ENCODE results near the gene IGFL1. TPM values are rescaled to one million over a fixed set of nuclear protein-coding genes. Genes with fewer than 3 reads are reported as not detected.

Gene IGFL1
- total and polyA plus RNA-seq, 10 of the 15 experiments (the other 5 are each of a cell fraction or from before 2014, with no cell fraction given) = not detected

DNA sequence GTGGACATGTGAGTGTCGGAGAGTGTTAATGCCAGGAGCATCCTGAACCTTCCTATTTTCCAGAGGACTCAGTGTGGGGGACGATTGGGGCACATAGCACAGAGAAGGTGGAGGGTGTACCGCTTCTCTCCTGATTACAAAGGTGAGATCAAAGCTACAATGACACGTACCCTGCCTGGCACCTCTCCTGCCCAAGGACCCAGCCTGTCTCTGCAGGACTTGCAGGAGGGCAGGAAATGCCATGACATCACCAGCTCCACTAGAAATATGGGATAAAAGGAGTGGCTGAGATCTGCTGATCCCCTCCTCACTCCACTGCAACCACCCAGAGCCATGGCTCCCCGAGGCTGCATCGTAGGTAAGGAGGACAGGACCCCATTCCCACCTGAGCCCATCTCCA is at the start of gene IGFL1 (continued):
- TF ChIP-seq, protein P1, sequence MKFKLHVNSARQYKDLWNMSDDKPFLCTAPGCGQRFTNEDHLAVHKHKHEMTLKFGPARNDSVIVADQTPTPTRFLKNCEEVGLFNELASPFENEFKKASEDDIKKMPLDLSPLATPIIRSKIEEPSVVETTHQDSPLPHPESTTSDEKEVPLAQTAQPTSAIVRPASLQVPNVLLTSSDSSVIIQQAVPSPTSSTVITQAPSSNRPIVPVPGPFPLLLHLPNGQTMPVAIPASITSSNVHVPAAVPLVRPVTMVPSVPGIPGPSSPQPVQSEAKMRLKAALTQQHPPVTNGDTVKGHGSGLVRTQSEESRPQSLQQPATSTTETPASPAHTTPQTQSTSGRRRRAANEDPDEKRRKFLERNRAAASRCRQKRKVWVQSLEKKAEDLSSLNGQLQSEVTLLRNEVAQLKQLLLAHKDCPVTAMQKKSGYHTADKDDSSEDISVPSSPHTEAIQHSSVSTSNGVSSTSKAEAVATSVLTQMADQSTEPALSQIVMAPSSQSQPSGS (IDR thresholded peaks at IDR 0.05; ENCODE audit: low read length) = no peak

DNA sequence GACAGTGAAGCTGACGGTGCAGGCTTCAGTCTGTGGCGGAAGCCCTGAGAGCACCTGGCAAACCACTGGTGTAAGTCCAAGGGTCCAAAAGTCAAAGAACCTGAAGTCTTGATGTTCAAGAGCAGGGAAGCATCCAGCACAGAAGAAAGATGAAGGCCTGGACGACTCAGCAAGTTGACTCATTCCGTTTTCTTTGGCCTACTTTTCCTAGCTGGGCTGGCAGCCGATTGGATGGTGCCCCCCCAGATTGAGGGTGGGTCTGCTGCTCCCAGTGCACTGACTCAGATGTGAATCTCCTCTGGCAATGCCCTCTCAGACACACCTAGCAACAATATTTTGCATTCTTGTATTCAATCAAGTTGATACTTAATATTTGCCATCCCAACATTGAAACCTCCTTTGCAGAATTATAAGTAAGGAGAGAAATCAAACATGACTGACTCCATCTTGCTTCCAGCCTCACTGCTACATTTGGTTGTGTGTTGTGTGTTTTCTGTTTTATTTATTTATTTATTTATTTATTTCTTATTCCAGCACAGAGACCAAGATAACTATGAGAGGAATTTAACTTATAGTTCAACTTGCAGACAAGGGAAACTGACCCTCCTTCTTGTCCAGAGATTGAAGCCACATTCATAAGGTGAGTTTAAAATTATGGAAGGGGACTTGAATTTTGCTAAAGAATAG is 48.7 kb upstream of the IGFL1 start:
- CTCF ChIA-PET = no interaction called here
- intact Hi-C loops (cut with micrococcal nuclease; ENCODE audit: unreplicated experiment) = no loop called here
- H2AFZ ChIP-seq (ENCODE audit: control insufficient read depth, low read depth, low read length) = no peak overlapping the region
- TF ChIP-seq HCFC1 (IDR thresholded peaks at IDR 0.05; ENCODE audit: low read length) (no peak), FOXM1 (IDR thresholded peaks at IDR 0.05; ENCODE audit: low read depth, low read length) (no peak), ZZZ3 (IDR thresholded peaks at IDR 0.05; ENCODE audit: control insufficient read depth, insufficient read length, low read depth) (no peak), IRF4 (IDR thresholded peaks at IDR 0.05; ENCODE audit: low read depth, low read length) (no peak), CBX3 (IDR thresholded peaks at IDR 0.05; ENCODE audit: borderline replicate concordance, low read depth) (no peak), RUNX3 (IDR thresholded peaks at IDR 0.05; ENCODE audit: low read length) (no peak), ZNF24 (IDR thresholded peaks at IDR 0.05) (no peak), POLR2A (IDR thresholded peaks at IDR 0.05; ENCODE audit: low read depth, low read length) (no peak), PAX8 (IDR thresholded peaks at IDR 0.05) (no peak), CHD2 (IDR thresholded peaks at IDR 0.05; ENCODE audit: borderline replicate concordance, low read depth, low read length) (no peak)
- TF ChIP-seq, protein P2, sequence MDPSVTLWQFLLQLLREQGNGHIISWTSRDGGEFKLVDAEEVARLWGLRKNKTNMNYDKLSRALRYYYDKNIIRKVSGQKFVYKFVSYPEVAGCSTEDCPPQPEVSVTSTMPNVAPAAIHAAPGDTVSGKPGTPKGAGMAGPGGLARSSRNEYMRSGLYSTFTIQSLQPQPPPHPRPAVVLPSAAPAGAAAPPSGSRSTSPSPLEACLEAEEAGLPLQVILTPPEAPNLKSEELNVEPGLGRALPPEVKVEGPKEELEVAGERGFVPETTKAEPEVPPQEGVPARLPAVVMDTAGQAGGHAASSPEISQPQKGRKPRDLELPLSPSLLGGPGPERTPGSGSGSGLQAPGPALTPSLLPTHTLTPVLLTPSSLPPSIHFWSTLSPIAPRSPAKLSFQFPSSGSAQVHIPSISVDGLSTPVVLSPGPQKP (IDR thresholded peaks at IDR 0.05; ENCODE audit: low read depth, low read length) = no peak
- TF ChIP-seq, protein P3, sequence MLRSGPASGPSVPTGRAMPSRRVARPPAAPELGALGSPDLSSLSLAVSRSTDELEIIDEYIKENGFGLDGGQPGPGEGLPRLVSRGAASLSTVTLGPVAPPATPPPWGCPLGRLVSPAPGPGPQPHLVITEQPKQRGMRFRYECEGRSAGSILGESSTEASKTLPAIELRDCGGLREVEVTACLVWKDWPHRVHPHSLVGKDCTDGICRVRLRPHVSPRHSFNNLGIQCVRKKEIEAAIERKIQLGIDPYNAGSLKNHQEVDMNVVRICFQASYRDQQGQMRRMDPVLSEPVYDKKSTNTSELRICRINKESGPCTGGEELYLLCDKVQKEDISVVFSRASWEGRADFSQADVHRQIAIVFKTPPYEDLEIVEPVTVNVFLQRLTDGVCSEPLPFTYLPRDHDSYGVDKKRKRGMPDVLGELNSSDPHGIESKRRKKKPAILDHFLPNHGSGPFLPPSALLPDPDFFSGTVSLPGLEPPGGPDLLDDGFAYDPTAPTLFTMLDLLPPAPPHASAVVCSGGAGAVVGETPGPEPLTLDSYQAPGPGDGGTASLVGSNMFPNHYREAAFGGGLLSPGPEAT (IDR thresholded peaks at IDR 0.05; ENCODE audit: low read depth) = no peak
- TF ChIP-seq, protein P4, sequence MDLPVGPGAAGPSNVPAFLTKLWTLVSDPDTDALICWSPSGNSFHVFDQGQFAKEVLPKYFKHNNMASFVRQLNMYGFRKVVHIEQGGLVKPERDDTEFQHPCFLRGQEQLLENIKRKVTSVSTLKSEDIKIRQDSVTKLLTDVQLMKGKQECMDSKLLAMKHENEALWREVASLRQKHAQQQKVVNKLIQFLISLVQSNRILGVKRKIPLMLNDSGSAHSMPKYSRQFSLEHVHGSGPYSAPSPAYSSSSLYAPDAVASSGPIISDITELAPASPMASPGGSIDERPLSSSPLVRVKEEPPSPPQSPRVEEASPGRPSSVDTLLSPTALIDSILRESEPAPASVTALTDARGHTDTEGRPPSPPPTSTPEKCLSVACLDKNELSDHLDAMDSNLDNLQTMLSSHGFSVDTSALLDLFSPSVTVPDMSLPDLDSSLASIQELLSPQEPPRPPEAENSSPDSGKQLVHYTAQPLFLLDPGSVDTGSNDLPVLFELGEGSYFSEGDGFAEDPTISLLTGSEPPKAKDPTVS (IDR thresholded peaks at IDR 0.05; ENCODE audit: low read depth, low read length) = no peak
- TF ChIP-seq, protein P5, sequence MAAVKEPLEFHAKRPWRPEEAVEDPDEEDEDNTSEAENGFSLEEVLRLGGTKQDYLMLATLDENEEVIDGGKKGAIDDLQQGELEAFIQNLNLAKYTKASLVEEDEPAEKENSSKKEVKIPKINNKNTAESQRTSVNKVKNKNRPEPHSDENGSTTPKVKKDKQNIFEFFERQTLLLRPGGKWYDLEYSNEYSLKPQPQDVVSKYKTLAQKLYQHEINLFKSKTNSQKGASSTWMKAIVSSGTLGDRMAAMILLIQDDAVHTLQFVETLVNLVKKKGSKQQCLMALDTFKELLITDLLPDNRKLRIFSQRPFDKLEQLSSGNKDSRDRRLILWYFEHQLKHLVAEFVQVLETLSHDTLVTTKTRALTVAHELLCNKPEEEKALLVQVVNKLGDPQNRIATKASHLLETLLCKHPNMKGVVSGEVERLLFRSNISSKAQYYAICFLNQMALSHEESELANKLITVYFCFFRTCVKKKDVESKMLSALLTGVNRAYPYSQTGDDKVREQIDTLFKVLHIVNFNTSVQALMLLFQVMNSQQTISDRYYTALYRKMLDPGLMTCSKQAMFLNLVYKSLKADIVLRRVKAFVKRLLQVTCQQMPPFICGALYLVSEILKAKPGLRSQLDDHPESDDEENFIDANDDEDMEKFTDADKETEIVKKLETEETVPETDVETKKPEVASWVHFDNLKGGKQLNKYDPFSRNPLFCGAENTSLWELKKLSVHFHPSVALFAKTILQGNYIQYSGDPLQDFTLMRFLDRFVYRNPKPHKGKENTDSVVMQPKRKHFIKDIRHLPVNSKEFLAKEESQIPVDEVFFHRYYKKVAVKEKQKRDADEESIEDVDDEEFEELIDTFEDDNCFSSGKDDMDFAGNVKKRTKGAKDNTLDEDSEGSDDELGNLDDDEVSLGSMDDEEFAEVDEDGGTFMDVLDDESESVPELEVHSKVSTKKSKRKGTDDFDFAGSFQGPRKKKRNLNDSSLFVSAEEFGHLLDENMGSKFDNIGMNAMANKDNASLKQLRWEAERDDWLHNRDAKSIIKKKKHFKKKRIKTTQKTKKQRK (IDR thresholded peaks at IDR 0.05; ENCODE audit: low read depth, low read length) = no peak

More for the DNA sequence above, 48.7 kb upstream of the IGFL1 start:
- Histone ChIP-seq H3K4me2 (ENCODE audit: control insufficient read depth, insufficient read depth) (no peak overlapping the region), H3K27me3 (replicated peaks in 1 of 2; ENCODE audit: control insufficient read depth in 2 of 2, insufficient read depth in 2 of 2, low read length in 1 of 2) (peaks cover 0 to 2% of the 10 kb centered on the region in 2 experiments; a peak in 2 of 4 replicates), H3K36me3 (ENCODE audit: control insufficient read depth in 2 of 2, insufficient read depth in 2 of 2, low read length in 1 of 2) (no peaks in the 10 kb centered on the region), H3K9ac (ENCODE audit: control insufficient read depth, insufficient read depth, low read length) (no peak overlapping the region), H4K20me1 (ENCODE audit: control insufficient read depth, insufficient read depth) (no peaks in the 10 kb centered on the region), H3K79me2 (ENCODE audit: control insufficient read depth, insufficient read depth, low read length) (no peaks in the 10 kb centered on the region), H3K27ac (ENCODE audit: control insufficient read depth, insufficient read depth) (no peak overlapping the region), H3K9me3 (replicated peaks; ENCODE audit: control insufficient read depth, insufficient read depth, low read length) (no peaks in the 10 kb centered on the region), H3K4me1 (ENCODE audit: control insufficient read depth, insufficient read depth, low read length) (peaks cover 3% of the 10 kb centered on the region; the same call in 1 of the 2 replicates), H3K4me3 (no peak overlapping the region)
- no peak for FAIRE-seq
- no peak for DNase-seq (ENCODE audit: low read depth, low spot score)
- SMC1A ChIA-PET (ENCODE audit: uncharacterized antibody, unreplicated experiment) = no interaction called here
- BruUV-seq (replicated peaks) = no TSS peak
- POLR2A ChIA-PET = no interaction called here
- 24% methylated on average over 5 of the region's 5 CpGs for WGBS (ENCODE audit: insufficient coverage, insufficient replicate concordance, low lambda C conversion rate, missing lambda C conversion rate)
- in situ Hi-C loops (cut with MboI) = no loop called here
- RAD21 ChIA-PET (ENCODE audit: unreplicated experiment) = no interaction called here
- ATAC-seq = no peak

All from GM12878 (cell line).